GM18499 (cell line): ENCODE results near the gene C3orf49.

ENCODE experiments used
- ATAC-seq: cut with Tn5 transposase; IDR thresholded peaks from one replicate; pipeline ENCODE4 v1.9.1; 2021; ENCODE audit warnings: moderate number of reproducible peaks; ENCODE audit not compliant: insufficient read depth, unreplicated experiment

Gene C3orf49

DNA sequence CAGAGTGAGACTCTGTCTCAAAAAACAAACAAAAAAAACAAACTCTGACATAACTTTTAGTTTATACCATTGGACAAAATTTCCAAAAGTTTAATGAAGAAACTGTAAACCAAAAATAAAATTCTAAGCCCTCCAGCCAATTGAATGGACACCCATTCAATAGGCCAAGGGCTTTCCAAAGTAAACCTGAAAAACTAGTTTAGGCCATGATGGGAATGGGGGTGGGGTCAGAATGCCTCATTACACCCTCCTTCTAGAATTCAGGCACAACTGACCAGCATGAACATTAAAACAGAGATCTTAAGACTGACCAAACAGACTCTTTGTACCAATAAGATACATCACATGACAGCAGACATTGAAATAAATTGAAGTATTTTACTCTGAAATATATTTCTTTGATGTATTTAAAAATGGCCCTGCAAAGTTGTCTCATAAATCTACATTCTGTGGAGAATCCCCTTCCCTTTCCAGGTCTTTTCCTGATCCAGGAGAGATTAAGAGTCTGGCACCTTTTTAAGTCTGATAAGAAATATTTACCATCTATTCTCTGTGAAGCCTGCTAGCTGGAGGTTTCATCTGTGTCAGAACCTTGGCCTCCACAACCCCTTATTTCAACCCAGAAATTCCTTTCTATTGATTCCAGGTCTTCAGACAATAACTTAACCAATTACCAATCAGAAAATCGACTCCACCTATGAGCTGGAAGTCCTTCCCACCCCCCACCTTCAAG lies 28.8 kb downstream of the C3orf49 start:
- ATAC-seq, result no peak

- ATAC-seq, result no peak
These were observed 30.1 kb downstream of the C3orf49 start for GRCh38 chr3:63849175-63849574.

- no peak for ATAC-seq
These were observed 32.2 kb downstream of the C3orf49 start for GRCh38 chr3:63851287-63851686.

DNA sequence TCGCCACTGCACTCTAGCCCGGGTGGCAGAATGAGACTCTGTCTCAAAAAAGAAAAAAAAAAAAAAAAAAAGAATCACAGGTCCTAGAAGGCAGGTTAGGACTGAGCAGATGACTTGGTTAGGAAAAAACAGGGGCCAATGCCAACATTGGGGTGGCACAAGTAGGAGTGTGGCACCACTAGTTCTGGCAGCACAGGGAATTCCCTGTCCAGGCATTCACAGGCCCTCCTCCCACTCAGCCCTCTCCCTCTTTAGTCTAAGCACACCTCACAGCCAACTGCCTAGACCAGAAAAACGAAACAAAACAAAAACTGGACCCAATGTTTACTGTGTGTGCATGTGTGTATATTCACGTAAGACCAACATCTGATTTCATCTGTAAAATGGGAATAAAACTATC lies 34.0 kb downstream of the C3orf49 start:
- no peak for ATAC-seq

DNA sequence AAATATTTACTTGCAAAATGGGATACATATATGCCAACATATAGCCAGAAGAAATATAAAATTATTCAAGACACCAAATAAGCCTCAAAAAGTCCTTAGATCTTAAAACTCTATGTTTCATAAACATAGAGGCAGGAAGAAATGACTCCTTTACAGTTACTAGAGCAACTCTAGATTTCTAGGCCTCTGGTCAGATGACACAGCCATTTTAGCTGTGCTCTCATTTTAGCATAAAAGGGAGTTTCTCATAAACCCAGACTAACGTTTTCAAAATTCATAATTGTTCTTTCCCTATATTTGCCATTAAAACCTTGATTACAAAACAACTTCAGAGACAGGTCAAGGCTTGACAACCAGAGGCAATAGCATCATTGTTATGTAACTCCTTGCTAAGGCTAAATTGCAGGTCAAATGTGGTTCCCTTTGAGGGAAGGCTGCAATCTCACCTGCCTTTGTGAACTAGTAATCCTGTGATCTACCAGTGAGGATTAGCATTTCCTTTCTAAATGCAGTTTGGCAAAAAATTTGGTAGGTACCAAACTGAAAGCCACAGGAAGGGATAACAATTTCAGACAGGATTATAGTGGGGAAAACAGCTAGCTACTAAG lies 36.3 kb downstream of the C3orf49 start:
- no peak for ATAC-seq

- ATAC-seq, result no peak
These were observed 38.2 kb downstream of the C3orf49 start for GRCh38 chr3:63857311-63857710.

DNA sequence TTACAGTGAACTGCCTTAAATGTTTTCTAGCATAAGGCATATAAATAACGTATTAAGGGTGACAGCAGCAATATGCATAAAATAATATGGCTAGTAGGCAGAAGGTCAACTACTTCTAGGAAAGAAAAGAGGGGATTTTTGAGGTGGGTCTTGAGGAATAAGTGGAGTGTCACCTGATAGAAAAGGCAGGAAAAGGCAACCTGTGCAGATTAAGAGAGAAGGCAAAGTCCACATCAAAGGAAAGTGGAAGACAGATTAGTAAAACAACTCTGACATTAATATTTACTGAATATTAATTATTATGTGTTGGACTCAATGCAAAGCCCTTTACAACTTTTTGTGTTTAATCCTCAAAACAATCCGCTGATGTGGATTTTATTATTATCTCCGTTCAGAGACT lies 41.7 kb downstream of the C3orf49 start:
- no peak for ATAC-seq

- ATAC-seq, result no peak
These were observed 42.2 kb downstream of the C3orf49 start for GRCh38 chr3:63861306-63861705.

- ATAC-seq, result no peak
These were observed 43.7 kb downstream of the C3orf49 start for GRCh38 chr3:63862804-63863149.

DNA sequence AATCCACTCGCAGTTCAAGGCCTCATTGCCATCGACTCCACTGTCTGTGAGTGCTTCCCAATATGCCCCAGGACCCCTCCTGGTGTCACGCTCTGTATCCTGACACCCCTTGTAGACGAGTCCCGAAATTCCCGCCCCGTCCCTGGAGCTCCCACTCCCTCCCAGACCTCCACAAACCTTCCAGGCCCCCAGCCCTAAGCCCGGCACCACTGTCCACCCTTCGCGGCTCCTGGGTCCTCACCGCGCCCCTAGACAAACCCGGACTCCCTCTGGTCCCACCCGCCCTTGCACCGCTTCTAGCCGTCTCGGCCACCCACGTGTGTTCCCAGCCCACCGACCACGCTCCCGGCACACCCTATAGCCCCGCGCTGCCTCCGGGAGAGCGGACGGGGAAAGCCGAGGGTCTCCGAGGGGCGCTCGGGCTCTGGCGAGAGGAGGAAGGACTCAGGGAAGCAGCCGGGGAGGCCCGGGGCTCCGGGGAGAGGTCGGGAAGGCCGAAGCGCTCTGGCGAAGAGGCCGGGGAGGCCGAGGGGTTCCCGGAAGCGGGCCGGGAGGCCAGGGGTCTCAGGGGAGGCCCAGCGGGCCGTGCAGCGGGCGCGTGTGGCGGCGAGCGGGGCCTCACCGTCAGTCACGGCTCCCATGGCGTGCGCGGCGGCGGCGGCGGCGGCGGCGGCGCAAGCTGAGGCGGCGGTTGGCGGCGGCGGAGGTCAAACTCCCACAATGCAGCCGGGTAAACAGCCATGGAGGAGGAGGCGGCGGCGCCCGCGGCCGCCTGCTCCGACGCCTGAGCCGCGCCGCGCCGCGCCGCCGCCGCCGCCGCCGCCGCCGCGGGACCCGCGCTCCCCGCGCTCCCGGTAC lies 44.3 kb downstream of the C3orf49 start, which contains the start of the genes ATXN7 and THOC7:
Gene ATXN7 (plus strand): TSS at position 718 of the 858 bp plus-strand sequence. CDS start 48,732 bp downstream, outside the sequence.
Gene THOC7 (minus strand): TSS at position 656 of the 858 bp plus-strand sequence. CDS start 15 bp downstream, at position 641.
- no peak for ATAC-seq

- ATAC-seq, result no peak
These were observed 45.2 kb downstream of the C3orf49 start for GRCh38 chr3:63864008-63864964.

DNA sequence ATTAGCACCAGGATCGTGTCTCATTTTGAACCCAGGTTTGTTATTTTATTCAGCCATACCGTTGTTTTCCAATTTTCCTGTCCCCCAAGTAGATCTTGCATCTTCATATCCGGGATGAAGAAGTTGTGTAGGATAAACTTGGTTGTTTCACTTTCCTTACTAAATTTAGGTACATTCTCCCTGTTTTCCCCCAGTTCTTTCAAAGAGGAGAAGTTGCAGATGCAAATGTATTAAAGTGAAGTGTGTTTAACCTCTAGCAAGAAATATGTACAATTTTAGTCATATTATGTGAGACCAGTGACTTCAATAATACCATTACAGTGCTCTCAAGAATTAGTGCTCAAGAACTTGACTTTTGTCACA lies 45.8 kb downstream of the C3orf49 start:
- no peak for ATAC-seq

DNA sequence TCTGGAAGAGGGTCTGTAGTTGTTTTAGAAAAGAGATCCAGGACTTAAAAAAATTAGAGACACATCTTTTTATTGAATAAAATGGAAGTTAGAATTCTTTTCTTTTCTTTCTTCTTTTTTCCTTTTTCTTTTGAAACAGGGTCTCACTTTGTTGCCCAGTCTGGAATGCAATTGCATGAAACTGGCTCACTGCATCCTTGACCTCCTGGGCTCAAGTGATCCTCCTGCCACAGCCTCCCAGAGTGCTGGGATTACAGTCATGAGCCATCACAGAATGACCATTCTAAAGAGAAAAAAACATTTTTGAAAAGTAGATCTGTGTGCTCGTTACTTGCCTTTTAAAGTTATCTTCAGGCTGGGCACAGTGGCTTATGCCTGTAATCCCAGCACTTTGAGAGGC lies 48.1 kb downstream of the C3orf49 start:
- ATAC-seq, result no peak

GRCh38 chr3:63869940-63870614 lies 51.0 kb downstream of the C3orf49 start:
- ATAC-seq, result no peak

DNA sequence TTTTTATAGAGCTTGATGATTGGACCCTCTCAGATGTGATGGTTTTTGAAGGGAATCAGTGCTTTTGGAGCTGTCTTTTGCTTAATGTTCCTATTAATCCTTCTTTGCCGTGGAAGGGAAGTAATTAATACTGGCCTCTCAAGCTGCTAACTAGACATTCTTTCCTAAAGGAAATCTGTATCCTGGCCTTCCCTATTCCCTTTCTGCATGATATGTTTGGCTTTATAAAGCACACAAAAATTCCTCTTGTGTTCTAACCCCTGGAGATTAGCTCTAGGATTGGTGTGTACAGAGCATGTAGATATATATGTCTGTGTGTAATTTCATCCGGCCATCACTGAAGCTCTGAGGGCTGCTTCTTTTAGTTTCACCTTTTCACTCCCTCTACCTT lies 51.5 kb downstream of the C3orf49 start:
- no peak for ATAC-seq

DNA sequence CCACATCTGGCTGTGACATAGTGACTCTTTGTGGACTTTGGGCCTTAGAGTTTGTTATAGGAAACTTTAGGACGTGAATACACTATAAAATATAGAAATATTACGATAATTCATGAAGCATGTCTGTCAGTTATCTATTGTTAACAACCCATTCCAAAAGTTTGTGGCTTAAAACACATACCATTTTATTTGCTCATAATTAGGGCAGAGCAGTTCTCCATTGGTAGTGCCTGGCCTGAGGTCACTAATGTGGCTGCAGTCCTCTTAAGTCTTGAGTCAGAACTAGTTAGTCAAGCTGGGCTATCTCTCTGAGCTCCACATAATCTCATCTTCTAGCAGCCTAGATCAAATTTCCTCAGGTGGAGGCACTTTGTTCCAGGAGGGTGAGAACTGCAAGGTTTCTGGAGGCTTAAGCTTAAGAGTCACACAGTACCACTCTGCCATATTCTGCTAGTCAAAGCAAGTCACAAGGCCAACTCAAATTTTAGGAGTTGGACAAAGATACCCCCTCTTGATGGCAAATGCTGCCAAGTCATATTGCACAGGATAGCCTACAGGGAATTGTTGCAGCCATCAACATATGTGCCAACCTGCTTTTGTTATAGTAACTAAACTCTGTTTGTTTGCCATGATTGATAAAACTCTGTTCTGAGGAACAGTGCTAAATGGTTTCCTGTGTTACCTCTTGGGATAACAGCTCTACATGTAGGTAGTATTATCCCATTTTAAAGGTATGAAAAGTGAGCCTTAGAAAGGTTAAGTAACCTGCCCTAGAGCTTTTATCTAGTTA lies 53.2 kb downstream of the C3orf49 start:
- no peak for ATAC-seq

DNA sequence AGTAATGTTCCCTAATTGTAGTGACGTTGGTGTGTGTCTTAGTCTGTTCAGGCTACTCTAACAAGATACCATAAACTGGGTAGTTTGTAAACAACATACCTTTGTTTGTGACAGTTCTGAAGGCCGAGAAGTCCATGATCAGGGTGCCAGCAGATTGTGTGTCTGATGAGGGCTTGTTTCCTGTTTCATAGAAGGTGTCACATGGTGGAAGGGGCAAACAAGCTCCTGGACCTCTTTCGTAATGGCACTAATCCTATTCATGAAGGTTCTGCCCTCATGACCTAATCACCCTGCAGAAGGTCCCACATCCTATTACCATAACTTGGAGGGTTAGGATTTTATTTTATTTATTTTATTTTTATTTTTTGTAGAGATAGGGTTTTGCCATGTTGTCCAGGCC lies 55.7 kb downstream of the C3orf49 start:
- no peak for ATAC-seq

DNA sequence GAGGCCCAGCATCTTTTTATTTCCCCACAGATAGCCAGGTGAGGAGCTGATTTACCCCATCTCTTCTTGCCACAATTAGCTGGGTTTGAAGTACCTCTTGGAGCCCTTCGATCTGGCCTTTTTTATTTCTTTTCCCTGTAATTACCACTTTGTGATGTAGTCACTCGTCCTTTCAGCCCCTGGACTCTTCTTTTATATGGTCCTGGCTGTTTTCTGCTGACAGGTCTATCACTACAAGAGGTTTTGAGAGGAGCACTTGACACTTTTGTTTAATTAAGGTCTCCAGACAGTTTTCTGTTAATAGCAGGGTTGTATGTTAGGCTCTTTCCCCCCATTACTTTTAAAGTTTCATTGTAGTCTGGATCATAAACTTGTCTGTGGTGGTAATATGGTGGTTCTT lies 56.4 kb downstream of the C3orf49 start:
- ATAC-seq, result no peak

DNA sequence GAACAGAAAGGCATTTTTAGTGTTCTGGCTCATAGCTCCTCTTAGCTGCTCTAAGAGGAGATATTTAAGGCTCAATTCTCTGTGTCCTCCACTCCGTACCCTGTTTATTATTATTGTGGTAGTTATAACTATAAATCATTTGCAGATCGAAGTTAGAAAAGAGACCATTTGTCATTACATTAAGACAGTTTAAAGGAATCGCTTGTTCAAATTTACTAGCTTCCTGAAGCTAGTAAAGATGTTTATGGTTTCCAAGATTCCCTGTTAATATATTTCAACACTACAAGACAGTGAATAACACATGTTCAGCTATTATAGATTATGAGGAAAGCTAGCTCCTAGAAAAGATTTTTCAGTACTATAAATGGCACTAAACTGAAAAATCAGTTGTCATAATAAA lies 57.2 kb downstream of the C3orf49 start:
- no peak for ATAC-seq
